Activated T-helper 1 cell treated with Interleukin-2 at 50 U/mL for 16 hours (primary cell): Measurements from ENCODE around the gene METTL3.

ENCODE experiments used
- DNase-seq: peaks from one replicate; pipeline ENCODE4 v3.0.0-alpha.2; 2020; ENCODE audit warnings: low read depth

Gene METTL3

GRCh38 chr14:21476523-21476924 is 34.6 kb downstream of the METTL3 start:
- DNase-seq = peak; percentile 75

DNA sequence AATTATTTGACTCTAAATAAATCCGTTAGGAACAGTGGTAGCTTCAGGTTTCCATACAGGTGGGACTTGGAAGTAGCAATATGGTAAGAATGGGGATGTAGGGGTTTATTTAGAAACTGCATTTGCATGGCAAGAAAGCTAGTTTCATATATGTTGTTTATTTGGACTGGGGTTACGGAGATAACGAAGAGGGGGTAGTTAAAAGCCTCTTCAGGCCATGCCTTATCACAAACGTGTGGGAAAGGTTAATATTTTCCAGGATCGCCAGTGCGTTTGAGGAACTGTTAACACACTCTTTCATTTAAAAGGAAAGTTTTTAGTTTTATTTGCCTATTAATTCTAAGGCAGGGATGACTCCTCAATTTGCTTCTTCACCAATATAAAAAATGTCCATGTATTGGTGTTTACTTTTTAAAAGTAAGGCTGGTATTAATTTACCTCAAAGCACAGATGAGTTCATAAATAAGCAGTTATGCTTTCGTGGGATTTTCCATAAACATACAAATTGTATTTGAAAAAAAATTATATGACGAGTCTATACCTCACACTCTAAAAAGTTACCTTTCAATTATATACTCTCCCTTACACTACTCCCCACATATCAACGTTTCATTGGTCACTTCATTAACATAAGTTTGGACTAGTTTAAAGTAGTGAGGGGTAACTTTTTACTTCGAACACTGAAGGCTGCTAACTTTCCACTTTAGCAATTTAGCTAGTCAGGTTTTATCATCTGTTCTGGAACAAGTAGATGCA is 35.2 kb downstream of the METTL3 start:
- DNase-seq = no peak

DNA sequence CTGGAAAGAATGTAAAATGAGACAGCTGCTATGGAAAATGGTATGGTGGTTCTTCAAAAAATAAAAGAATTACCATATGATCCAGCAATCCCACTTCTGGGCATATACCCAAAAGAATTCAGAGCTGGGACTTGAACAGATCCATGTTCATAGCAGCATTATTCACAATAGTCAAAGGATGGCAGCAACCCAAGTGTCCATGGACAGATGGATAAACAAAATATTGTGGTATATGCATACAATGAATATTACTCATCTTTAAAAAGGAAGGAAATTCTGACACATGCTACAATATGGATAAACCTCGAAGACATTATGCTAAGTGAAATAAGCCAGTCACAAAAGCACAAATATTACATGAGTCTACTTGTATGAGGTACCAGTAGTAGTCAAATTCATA is 43.5 kb downstream of the METTL3 start:
- no peak for DNase-seq

DNA sequence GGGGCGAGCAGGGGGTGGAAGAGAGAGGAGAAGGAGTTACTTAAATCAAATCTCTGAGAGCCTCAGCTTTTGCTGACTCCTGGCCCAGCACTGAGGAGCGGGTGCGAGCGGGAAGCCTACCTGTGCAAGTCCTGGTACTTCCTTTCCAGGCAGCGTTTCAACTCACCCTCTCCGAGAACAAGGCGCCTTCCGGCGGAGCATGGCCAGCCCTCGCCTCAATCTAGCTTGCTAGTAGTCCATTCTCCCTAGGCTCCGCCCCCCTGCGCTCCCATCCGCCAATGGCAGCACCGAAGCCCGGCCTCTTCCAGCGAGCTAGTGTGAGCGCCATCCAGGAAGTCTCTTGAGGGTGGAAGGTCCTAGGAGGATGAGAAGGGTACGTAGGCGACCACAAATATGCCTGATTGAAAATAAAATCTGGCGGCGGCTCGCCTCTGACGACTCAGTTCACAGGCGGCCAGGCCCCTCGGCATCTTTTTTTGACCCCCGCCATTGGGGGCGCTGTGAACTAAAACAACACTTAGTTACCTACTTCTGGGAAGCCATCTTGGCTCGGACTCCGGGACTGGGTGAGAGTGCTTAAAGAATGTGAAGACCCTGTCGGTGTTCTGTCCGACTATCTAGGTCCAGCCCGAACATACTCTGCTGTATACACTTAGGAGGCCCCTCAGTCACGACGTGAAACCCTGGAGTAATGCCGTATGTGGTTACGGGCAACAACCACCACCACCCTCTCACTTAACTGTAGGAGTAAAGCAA is 55.0 kb downstream of the METTL3 start, which contains the start of gene CHD8:
Gene CHD8, minus strand, starts transcription at position 212 of the 756 bp plus-strand sequence. CDS start 24,480 bp downstream, outside the sequence.
- DNase-seq = peak; percentile 99

DNA sequence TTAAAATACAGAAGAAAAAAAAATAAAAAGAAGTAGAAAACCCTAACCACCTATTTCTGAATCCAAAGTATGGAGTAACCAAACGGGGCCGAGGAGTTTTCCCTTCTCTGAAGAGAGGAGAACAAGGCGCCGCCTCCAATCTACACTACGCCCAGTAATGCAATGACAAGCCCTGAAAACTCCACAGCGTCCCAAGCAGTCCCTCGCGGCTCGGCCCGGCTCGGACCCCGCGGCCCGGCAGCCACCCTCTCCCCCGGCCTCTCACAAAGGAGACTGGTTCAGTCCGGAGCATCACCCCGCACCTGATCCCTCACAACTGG is 55.6 kb downstream of the METTL3 start:
- DNase-seq = no peak

GRCh38 chr14:21454843-21455544 is 56.1 kb downstream of the METTL3 start:
- no peak for DNase-seq

GRCh38 chr14:21449899-21450216 is 61.3 kb downstream of the METTL3 start:
- no peak for DNase-seq
